H54 (cell line): ENCODE data around the gene DPYSL3.
A peak's percentile ranks its signal among the peaks of the same experiment; 100 is the strongest.

ENCODE experiments used
- DNase-seq: peaks from one replicate; pipeline ENCODE4 v3.0.0; 2011; ENCODE audit warnings: low spot score, mixed read lengths; ENCODE audit not compliant: insufficient read length
- FAIRE-seq: peaks from 3 replicates; lab custom pipeline; 2011; peaks lifted over from hg19 to GRCh38; lab: Jason Lieb, UNC
- POLR2A ChIP-seq: IDR thresholded peaks from 2 replicates; pipeline ENCODE4 v1.6.1; 2011; ENCODE audit warnings: low read depth, mild to moderate bottlenecking, low read length

DPYSL3 gene

GRCh38 chr5:147349241-147349640 is 160.6 kb downstream of the DPYSL3 start:
- FAIRE-seq (no peak), DNase-seq (no peak)
- no peak for TF ChIP-seq POLR2A

- TF ChIP-seq POLR2A = no peak
- DNase-seq (no peak), FAIRE-seq (no peak)
Measured at GRCh38 chr5:147348451-147348850, 161.4 kb downstream of the DPYSL3 start.

GRCh38 chr5:147348046-147348445 is 161.8 kb downstream of the DPYSL3 start:
- TF ChIP-seq POLR2A = no peak
- peak; percentile 8 for DNase-seq
- no peak for FAIRE-seq

GRCh38 chr5:147346006-147346561 is 163.8 kb downstream of the DPYSL3 start:
- TF ChIP-seq POLR2A = no peak
- DNase-seq = no peak
- FAIRE-seq = no peak

GRCh38 chr5:147344861-147345260 is 165.0 kb downstream of the DPYSL3 start:
- no peak for FAIRE-seq
- DNase-seq = no peak
- TF ChIP-seq POLR2A = no peak

- no peak for FAIRE-seq
- DNase-seq = no peak
- no peak for TF ChIP-seq POLR2A
Measured at GRCh38 chr5:147341345-147341744, 168.5 kb downstream of the DPYSL3 start.

GRCh38 chr5:147340941-147341340 is 168.9 kb downstream of the DPYSL3 start:
- no peak for TF ChIP-seq POLR2A
- FAIRE-seq (no peak), DNase-seq (no peak)
